HepG2 (cell line): Measurements from ENCODE around the gene ADIPOR1. TPM values are rescaled to one million over a fixed set of nuclear protein-coding genes. Genes with fewer than 3 reads are reported as not detected.

ENCODE experiments used
- ATAC-seq: fragments of 200-7000 bp; cut with Tn5 transposase; 3 replicates; pipeline ENCODE4 v1.9.1; 2020; ENCODE audit warnings: mild to moderate bottlenecking, moderate library complexity
- BruUV-seq: library from RNA; stranded (reverse); fragments of 400-500 nt; replicated peaks from 2 replicates; lab custom pipeline; 2021; lab: Mats Ljungman, UMichigan
- CTCF ChIA-PET: fragments of 300-600 bp; formaldehyde crosslinking; extraction: SDS; loops from one replicate; lab custom pipeline; 2021; ENCODE audit warnings: low total read pairs, inconsistent platforms, low intra/inter-chr PET ratio; lab: Yijun Ruan, JAX
- POLR2A ChIA-PET: fragments of 350-600 bp; sonication (Branson Sonifier 250); formaldehyde crosslinking; loops from one replicate; lab custom pipeline; 2020; ENCODE audit warnings: antibody characterized with exemption, inconsistent platforms; lab: Yijun Ruan, JAX
- DNase-seq: peaks from one replicate; pipeline ENCODE4 v3.0.0-alpha.2; 2015; ENCODE audit warnings: low spot score
- FAIRE-seq: peaks from 3 replicates; lab custom pipeline; 2011; peaks lifted over from hg19 to GRCh38; lab: Jason Lieb, UNC
- H2AFZ ChIP-seq: one replicate; pipeline ENCODE4 v1.6.1; 2011; ENCODE audit warnings: low read length, inconsistent platforms
- H3K27ac ChIP-seq: fragments of 300-600 bp; 3 replicates; pipeline ENCODE4 v1.8.0; 2011; ENCODE audit warnings: mixed run types, mild to moderate bottlenecking, mixed read lengths, low read length, inconsistent platforms; ENCODE audit not compliant: insufficient read depth; ENCODE audit errors: extremely low read length
- H3K27me3 ChIP-seq, 2 experiments: fragments of 200-600 bp in 1 of 2; 2 replicates in 1 of 2; 3 replicates in 1 of 2; pipeline versions ENCODE4 v1.6.0 to v1.8.0; 2011; ENCODE audit warnings: low read length in 2 of 2, mild to moderate bottlenecking in 2 of 2, moderate library complexity in 2 of 2, inconsistent platforms in 1 of 2; ENCODE audit not compliant: insufficient read depth in 2 of 2, control insufficient read depth in 1 of 2
- H3K36me3 ChIP-seq, 2 experiments: fragments of 200-600 bp in 1 of 2; replicated peaks in 1 of 2; 2 replicates in 1 of 2; 3 replicates in 1 of 2; pipeline versions ENCODE4 v1.5.1 to v1.8.0; 2011; ENCODE audit warnings: low read length in 2 of 2, inconsistent platforms in 1 of 2; ENCODE audit not compliant: insufficient read depth in 2 of 2, control insufficient read depth in 1 of 2
- H3K4me1 ChIP-seq: 2 replicates; pipeline ENCODE4 v1.5.1; 2012; ENCODE audit warnings: low read length, inconsistent platforms; ENCODE audit not compliant: insufficient read depth
- H3K4me2 ChIP-seq: 2 replicates; pipeline ENCODE4 v1.6.0; 2011; ENCODE audit warnings: low read depth, low read length, inconsistent platforms
- H3K4me3 ChIP-seq, 3 experiments: fragments of 200-600 bp in 1 of 3; sonication (generic), shearing (Covaris generic) in 1 of 3; replicated peaks in 1 of 3; 2 replicates each; pipeline ENCODE4 v1.5.1; 2011 to 2016; ENCODE audit warnings: low read length in 3 of 3, inconsistent platforms in 2 of 3, low read depth in 2 of 3, mild to moderate bottlenecking in 2 of 3, control low read depth in 1 of 3, mixed read lengths in 1 of 3; ENCODE audit not compliant: insufficient read depth in 1 of 3
- H3K79me2 ChIP-seq: one replicate; pipeline ENCODE4 v1.6.1; 2011; ENCODE audit warnings: low read length, inconsistent platforms; ENCODE audit not compliant: insufficient read depth
- H3K9ac ChIP-seq: 2 replicates; pipeline ENCODE4 v1.6.0; 2011; ENCODE audit warnings: mild to moderate bottlenecking, low read depth, low read length, inconsistent platforms; ENCODE audit not compliant: insufficient read depth
- H3K9me3 ChIP-seq: 2 replicates; pipeline ENCODE4 v1.5.1; 2012; ENCODE audit warnings: mild to moderate bottlenecking, low read length
- H4K20me1 ChIP-seq: 2 replicates; pipeline ENCODE4 v1.6.0; 2011; ENCODE audit warnings: inconsistent platforms, mild to moderate bottlenecking, low read length, moderate library complexity; ENCODE audit not compliant: insufficient read depth
- ADNP ChIP-seq: sonication (generic); formaldehyde crosslinking; IDR thresholded peaks from 2 replicates; pipeline ENCODE4 v1.4.0; 2020; ENCODE audit warnings: missing genetic modification reagents
- CHD2 ChIP-seq: IDR thresholded peaks from 2 replicates; pipeline ENCODE4 v1.6.1; 2011; ENCODE audit warnings: low read depth, low read length, improper control_type of control experiment
- DZIP1 ChIP-seq: sonication (generic); formaldehyde crosslinking; IDR thresholded peaks from 2 replicates; pipeline ENCODE4 v1.5.0; 2020; ENCODE audit warnings: mild to moderate bottlenecking, missing genetic modification reagents
- EED ChIP-seq: sonication (generic); formaldehyde crosslinking; IDR thresholded peaks from 2 replicates; pipeline ENCODE4 v1.5.0; 2020; ENCODE audit warnings: mild to moderate bottlenecking, missing genetic modification reagents
- FOXC1 ChIP-seq: sonication (generic); formaldehyde crosslinking; IDR thresholded peaks from 2 replicates; pipeline ENCODE4 v1.8.0; 2022; ENCODE audit warnings: mild to moderate bottlenecking, missing genetic modification reagents, borderline replicate concordance
- HNF1B ChIP-seq: sonication (generic); formaldehyde crosslinking; IDR thresholded peaks from 2 replicates; pipeline ENCODE4 v1.5.1; 2020; ENCODE audit warnings: mild to moderate bottlenecking, moderate library complexity, missing genetic modification reagents
- ISL2 ChIP-seq: sonication (generic); formaldehyde crosslinking; IDR thresholded peaks from 2 replicates; pipeline ENCODE4 v1.5.0; 2020; ENCODE audit warnings: missing genetic modification reagents
- MEIS1 ChIP-seq: sonication (generic); formaldehyde crosslinking; IDR thresholded peaks from 2 replicates; pipeline ENCODE4 v1.9.0; 2021; ENCODE audit warnings: mild to moderate bottlenecking, missing genetic modification reagents, moderate library complexity, borderline replicate concordance
- NCOA1 ChIP-seq: sonication (generic); formaldehyde crosslinking; IDR thresholded peaks from 2 replicates; pipeline ENCODE4 v1.9.0; 2021; ENCODE audit warnings: missing genetic modification reagents
- NR1H2 ChIP-seq: sonication (generic); formaldehyde crosslinking; IDR thresholded peaks from 2 replicates; pipeline ENCODE4 v1.8.1; 2022; ENCODE audit warnings: low read depth, missing genetic modification reagents, borderline replicate concordance
- TARDBP ChIP-seq: sonication (generic); formaldehyde crosslinking; IDR thresholded peaks from 2 replicates; pipeline ENCODE4 v1.8.0; 2022; ENCODE audit warnings: mild to moderate bottlenecking, missing genetic modification reagents
- ZNF160 ChIP-seq: sonication (generic); formaldehyde crosslinking; IDR thresholded peaks from 2 replicates; pipeline ENCODE4 v1.8.0; 2022; ENCODE audit warnings: mild to moderate bottlenecking, inconsistent platforms, missing genetic modification reagents
- ZNF275 ChIP-seq: sonication (generic); formaldehyde crosslinking; IDR thresholded peaks from 2 replicates; pipeline ENCODE4 v1.8.0; 2022; ENCODE audit warnings: missing genetic modification reagents, mild to moderate bottlenecking, inconsistent platforms, borderline replicate concordance
- ZNF414 ChIP-seq: sonication (generic); formaldehyde crosslinking; IDR thresholded peaks from 2 replicates; pipeline ENCODE4 v1.5.0; 2020; ENCODE audit warnings: missing genetic modification reagents
- ZNF678 ChIP-seq: sonication (generic); formaldehyde crosslinking; IDR thresholded peaks from 2 replicates; pipeline ENCODE4 v1.4.0; 2020; ENCODE audit warnings: mild to moderate bottlenecking, missing genetic modification reagents
- ZNF761 ChIP-seq: sonication (generic); formaldehyde crosslinking; conservative IDR thresholded peaks from 2 replicates; pipeline ENCODE4 v1.4.0; 2020; ENCODE audit warnings: mild to moderate bottlenecking, missing genetic modification reagents
- WGBS: methylation state at CpG from one replicate; pipeline ENCODE4 v1.1.6; 2017; ENCODE audit warnings: low lambda C conversion rate; 5-methylcytosine and 5-hydroxymethylcytosine counted together
- in situ Hi-C: cut with HindIII; loops from 2 replicates; pipeline ENCODE4 v1.10.0; 2017; ENCODE audit warnings: low pct_unique_long_range_greater_than_20kb; ENCODE audit not compliant: extremely low pct_ligation_motif_present
- intact Hi-C: fragments of 100-400 bp; cut with micrococcal nuclease; formaldehyde crosslinking; loops from one replicate; pipeline ENCODE4 v1.10.0; 2022; ENCODE audit not compliant: unreplicated experiment
- polyA plus RNA-seq, 8 experiments: library from polyadenylated mRNA; depleted of rRNA in 3 of 8; stranded (reverse) in 7 of 8; unstranded in 1 of 8; fragments of >200 nt; fragmentation: Illumina TruSeq in 4 of 8; extraction: Trizol in 4 of 8; gene quantifications; 2 replicates each; pipeline versions ENCODE4 v1.2.1 to v1.2.3, GENCODE V29; 2011 to 2016; ENCODE audit warnings: low read depth in 4 of 8, missing spikeins in 1 of 8, mixed read lengths in 1 of 8; ENCODE audit not compliant: insufficient read depth in 1 of 8
- total RNA-seq, 5 experiments: library from RNA; depleted of rRNA; stranded (reverse); fragments of >200 nt; fragmentation: Illumina TruSeq; extraction: Trizol; gene quantifications; 2 replicates each; pipeline ENCODE4 v1.2.3, GENCODE V29; 2016; ENCODE audit warnings: low read depth in 1 of 5

The ADIPOR1 gene
- total and polyA plus RNA-seq, 2 of the 13 experiments (the other 11 are each of a cell fraction or from before 2014, with no cell fraction given): 60.0 to 141 TPM

- no peak for DNase-seq
- peaks cover 41% of the 10 kb centered on the region for H3K79me2 ChIP-seq
- H2AFZ ChIP-seq: peak overlapping the region; percentile 99
- in situ Hi-C loops: no loop called here
- no peaks in the 10 kb centered on the region for H3K9me3 ChIP-seq
- H3K4me3 ChIP-seq: peak overlapping the region; percentile 66 to 84 (median 84)
- WGBS: 3% methylated on average over 8 of the region's 10 CpGs
- TSS peak; percentile 97 for BruUV-seq
- H3K27me3 ChIP-seq: no peaks in the 10 kb centered on the region; a peak in 1 of 5 replicates
- ChIA-PET CTCF (no interaction called here), POLR2A (interaction anchor here (0.6 to 1.0 kb wide), 3 partner anchors 13 to 97 kb away, joined by 4 to 6 read pairs (median 4); partner anchors contain the start of gene KLHL12)
- peak overlapping the region; percentile 52 for H3K27ac ChIP-seq
- ATAC-seq: peak; percentile 58
- peak overlapping the region; percentile 99 for H3K4me2 ChIP-seq
- intact Hi-C loops: loop anchor here (10.0 kb wide), 1 partner anchor 74 kb away; the partner anchor contains the start of gene RABIF
- peaks cover 52% of the 10 kb centered on the region for H3K4me1 ChIP-seq
- peaks cover 0 to 5% of the 10 kb centered on the region in 2 experiments; a peak in 2 of 5 replicates for H3K36me3 ChIP-seq
- no peak for FAIRE-seq
- peaks cover 7% of the 10 kb centered on the region; the same call in 1 of the 2 replicates for H4K20me1 ChIP-seq
- H3K9ac ChIP-seq: peak overlapping the region; percentile 75
- TF ChIP-seq TARDBP (CRISPR knock-in tag) (0 out of 2 replicates have a peak, but pooled peaks have one; percentile 12), ZNF160 (CRISPR knock-in tag) (peak; percentile 7; the same call in 1 of the 2 replicates), ZNF761 (CRISPR knock-in tag) (no peak), ADNP (no peak), HNF1B (CRISPR knock-in tag) (0 out of 2 replicates have a peak, but pooled peaks have one; percentile 38), MEIS1 (peak; percentile 35; the same call in 1 of the 2 replicates), ZNF678 (CRISPR knock-in tag) (0 out of 2 replicates have a peak, but pooled peaks have one; percentile 7), ISL2 (CRISPR knock-in tag) (0 out of 2 replicates have a peak, but pooled peaks have one; percentile 4), EED (CRISPR knock-in tag) (no peak), NCOA1 (CRISPR knock-in tag) (0 out of 2 replicates have a peak, but pooled peaks have one; percentile 32), NR1H2 (no peak), DZIP1 (no peak), FOXC1 (0 out of 2 replicates have a peak, but pooled peaks have one; percentile 21), ZNF414 (CRISPR knock-in tag) (peak; percentile 30; the same call in 1 of the 2 replicates), CHD2 (0 out of 2 replicates have a peak, but pooled peaks have one; percentile 32), ZNF275 (0 out of 2 replicates have a peak, but pooled peaks have one; percentile 8)
These were observed 598 bp upstream of the ADIPOR1 start for GRCh38 chr1:202958544-202959275.
